Keratinocyte (primary cell): Measurements from ENCODE around the gene RPS6KA5.

Source experiments
- CTCF ChIP-seq, 3 experiments: IDR thresholded peaks in 1 of 3; conservative IDR thresholded peaks in 1 of 3; optimal IDR thresholded peaks in 1 of 3; 2 replicates in 2 of 3; 3 replicates in 1 of 3; pipeline versions ENCODE3 to v1.5.1; 2011; ENCODE audit warnings: low read length in 3 of 3, mild to moderate bottlenecking in 3 of 3, moderate library complexity in 2 of 3, control low read depth in 1 of 3, inconsistent platforms in 1 of 3; ENCODE audit not compliant: insufficient read depth in 2 of 3; ENCODE audit errors: extremely low read depth in 1 of 3
- EZH2 ChIP-seq: IDR thresholded peaks from one replicate; pipeline ENCODE4 v1.6.1; 2012; ENCODE audit warnings: inconsistent platforms, mild to moderate bottlenecking, low read length, moderate library complexity

- TF ChIP-seq CTCF (optimal IDR thresholded peaks at IDR 0.05 in 1 of 3, IDR thresholded peaks at IDR 0.05 in 1 of 3, conservative IDR thresholded peaks at IDR 0.05 in 1 of 3; ENCODE audit: extremely low read depth in 1 of 3, insufficient read depth in 2 of 3, low read length in 3 of 3), result no peak
- TF ChIP-seq EZH2, result no peak
These were observed 177.2 kb downstream of the RPS6KA5 start for GRCh38 chr14:90883197-90883596.
